IPS DF 4.7 (cell line): ENCODE measurements around the gene TAOK2.

ENCODE experiments used
- DNase-seq: peaks from one replicate; pipeline ENCODE4 v3.0.0-alpha.2; 2013; ENCODE audit warnings: low spot score; ENCODE audit errors: extremely low read depth

Gene TAOK2

DNA sequence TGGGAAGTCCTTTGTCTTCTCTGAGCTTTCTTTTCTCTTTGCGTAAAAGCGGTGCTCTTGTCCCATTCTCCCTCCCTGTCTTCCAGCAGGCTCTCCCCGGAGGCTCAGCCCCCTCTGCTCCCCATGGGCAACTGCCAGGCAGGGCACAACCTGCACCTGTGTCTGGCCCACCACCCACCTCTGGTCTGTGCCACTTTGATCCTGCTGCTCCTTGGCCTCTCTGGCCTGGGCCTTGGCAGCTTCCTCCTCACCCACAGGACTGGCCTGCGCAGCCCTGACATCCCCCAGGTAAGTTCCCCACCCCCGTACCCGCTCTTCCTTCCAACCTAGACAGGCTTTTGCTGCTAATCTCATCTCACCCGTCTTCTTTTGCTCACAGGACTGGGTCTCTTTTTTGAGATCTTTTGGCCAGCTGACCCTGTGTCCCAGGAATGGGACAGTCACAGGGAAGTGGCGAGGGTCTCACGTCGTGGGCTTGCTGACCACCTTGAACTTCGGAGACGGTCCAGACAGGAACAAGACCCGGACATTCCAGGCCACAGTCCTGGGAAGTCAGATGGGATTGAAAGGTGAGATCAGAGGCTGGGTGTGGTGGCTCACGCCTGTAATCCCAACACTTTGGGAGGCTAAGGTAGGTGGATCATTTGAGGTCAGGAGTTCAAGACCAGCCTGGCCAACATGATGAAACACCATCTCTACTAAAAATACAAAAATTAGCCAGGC lies 10.5 kb upstream of the TAOK2 start:
- DNase-seq, result no peak

DNA sequence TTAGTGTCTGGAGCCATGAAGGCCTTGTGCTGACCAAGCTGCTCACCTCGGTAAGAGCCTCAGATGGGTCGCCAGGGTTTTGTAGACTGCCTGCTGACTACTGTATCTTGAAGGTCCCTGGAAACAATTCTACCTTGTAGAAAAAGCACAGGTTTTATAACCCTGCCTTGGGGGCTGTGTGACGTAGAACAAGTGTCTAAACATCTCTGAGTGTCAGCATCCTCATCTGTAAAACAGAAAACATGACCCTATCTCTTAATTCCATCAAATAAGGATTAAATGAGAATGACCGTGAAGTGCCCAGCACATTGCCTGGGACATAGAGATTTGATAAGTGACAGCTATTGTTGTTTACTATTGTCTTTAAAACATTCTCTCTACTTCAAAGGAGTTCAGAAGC lies 5.5 kb upstream of the TAOK2 start:
- no peak for DNase-seq

DNA sequence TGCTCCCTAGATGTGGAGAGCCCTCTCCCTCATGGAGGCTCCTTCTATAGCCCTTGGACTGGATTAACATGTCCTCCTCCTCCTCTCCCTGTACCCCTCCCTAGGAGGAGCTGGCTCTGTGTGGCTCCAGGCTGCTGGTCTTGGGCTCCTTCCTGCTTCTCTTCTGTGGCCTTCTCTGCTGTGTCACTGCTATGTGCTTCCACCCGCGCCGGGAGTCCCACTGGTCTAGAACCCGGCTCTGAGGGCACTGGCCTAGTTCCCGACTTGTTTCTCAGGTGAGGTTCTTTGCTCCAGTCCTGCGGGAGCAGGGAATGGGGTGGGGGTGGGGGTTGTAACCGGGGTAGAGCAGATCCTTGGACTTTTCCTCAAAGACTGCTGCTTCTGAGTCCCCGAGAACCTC lies 2.4 kb upstream of the TAOK2 start:
- DNase-seq, result no peak

DNA sequence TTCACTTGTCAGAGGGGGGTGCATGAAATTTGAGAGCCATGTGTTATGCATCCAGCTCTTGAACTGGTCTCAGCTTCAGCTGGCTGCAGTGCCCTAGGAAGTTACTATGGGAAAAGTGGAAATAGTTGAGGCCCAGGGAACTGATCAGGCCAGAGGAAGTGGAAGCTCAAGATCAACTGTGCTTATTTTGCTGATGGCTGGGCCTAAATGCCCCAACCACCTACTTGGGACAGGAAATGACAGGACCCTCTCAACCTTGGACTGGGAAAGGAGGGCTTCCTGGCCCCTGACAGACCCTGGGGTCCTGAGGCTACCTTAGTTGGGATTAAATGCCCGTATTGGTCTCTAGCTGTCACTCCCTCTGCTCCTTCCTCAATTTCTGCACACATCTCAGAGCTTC lies 1.2 kb upstream of the TAOK2 start:
- no peak for DNase-seq

DNA sequence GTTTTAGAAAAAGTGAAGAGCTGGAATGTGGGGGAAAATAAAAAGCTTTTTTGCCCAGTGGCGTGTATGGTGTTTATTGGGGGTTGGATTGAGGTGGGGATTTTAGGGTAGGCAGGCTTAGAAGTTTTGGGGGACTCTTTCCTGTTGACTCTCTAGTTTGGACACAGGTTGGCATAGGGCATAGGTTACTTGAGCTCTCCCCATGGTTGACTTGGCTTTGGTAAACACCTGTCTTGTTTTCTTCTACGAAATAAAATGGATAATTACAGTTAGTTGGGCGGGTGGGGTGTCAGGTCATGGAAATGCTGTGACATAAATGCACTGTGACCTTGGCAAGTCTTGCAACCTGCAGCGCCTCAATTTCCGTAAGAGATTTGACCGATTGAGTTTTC lies 680 bp upstream of the TAOK2 start:
- DNase-seq, result no peak

DNA sequence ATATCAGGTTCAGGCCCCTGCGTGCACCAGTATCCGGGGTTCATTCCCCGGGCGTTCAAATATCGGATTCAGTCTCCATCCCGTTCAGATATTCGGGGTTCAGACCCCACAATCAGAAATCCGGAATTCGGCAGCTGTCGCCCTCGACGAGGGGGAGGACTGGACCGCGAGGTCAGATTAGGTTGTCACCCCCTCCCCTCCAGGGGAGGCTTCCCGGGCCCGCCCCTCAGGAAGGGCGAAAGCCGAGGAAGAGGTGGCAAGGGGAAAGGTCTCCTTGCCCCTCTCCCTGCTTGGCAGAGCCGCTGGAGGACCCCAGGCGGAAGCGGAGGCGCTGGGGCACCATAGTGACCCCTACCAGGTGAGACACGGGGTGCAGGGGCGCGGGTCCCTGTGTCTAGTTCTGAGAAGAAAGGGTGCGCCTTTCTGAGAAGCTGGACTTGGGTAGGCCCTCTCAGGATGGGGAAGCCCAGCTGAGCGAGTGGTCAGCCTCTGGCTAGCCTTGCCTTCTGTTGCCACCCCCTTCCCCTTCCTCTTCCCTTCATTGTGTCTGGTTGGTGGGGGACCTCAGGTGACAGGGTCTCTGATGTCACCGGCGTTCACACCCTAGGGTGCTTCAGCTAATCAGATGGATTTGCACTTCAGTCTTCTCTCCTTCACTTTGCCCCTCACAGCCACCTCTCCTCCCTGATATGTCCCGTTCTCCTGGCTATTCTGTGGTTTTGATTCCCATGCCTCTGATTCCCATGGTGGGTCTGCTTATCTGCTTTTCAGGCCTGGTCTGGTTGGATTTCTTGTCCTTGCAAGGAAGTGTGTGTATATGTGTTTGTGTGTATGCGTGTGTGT lies 844 bp downstream of the TAOK2 start:
- no peak for DNase-seq

DNA sequence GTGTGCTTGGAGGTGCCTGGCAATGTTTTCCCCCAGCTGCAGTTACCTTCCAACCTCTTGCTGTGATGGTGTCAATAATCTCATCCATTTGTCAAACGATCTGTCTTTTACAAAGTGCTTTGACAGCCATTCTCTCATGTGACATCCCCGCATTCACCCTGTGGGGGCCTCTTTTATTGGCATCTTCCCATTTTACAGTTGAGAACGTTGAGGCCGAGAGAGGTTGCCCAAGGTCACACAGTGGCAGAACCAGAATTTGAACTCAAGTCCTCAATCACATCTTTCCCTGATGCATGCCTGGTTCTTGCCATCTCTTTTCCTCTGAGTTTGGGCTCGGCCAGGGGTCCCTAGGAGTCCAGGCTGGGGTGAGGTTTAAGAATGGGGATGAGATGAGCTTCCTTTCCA lies 1.5 kb downstream of the TAOK2 start:
- no peak for DNase-seq

DNA sequence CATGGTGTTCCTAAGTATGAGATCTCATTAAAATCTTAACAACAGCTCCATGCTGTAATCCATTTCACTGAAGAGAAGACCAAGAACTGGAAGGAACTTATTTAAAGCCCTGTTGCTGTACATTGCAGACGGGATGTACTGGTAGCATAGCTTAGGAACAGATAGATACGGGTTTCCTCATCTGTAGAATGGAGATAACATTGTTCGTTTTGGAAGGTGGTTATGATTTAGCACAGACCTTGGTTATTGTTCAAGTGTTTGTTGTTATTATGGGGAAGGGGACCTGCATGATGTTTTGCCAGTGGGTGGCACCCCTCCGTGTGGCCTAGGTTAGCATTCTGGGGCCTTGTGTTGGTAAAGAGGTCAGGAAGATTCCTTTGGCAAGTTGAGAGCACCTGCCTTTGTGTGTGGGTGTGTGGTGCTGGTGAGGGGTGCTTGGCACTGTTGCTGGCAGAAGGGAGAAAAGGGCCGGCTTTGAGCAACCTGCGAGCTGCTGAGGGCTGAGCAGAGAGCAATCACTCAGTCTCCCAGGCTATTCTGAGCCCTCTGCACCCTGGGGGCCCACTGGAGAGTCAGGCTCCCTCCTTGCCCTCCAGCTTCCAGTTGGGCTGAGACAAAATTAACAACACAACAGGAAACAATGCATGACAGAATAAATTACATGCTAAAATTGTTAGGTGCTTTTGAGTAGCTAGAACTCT lies 2.3 kb downstream of the TAOK2 start:
- no peak for DNase-seq

DNA sequence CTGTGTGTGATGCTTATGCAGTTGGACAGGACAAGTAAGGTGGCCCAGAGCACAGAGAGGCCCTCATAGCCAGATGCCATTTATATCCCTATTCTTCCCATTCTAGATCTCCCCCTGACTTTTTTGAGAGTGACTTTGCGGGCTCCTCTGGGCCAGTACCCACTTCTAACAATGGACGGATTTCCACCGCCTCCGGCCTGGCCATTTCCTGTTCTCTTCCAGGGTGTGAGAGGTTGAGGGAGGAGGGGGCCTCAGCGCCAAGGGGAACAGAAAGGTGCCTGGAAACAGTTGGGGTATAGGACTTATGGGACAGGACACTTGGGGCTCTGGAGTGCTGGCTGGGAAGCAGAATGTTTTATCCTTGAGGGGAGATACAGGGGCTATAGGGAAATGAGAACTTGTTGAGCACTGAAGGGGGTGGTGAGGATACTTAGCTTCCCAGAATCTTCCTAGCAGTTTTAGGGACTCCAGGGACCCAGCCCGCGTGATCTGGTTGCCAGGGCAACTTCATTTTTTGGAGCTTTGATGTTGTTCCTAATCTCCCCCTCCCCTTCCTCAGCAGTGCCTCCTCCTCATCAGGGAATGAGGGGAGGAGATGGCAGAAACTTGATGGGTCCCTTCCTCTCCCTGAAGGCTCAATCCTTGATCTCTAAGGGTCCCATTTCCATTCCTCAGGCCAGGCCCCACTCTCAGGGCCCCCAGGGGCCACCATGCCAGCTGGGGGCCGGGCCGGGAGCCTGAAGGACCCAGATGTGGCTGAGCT lies 3.6 kb downstream of the TAOK2 start:
- no peak for DNase-seq

DNA sequence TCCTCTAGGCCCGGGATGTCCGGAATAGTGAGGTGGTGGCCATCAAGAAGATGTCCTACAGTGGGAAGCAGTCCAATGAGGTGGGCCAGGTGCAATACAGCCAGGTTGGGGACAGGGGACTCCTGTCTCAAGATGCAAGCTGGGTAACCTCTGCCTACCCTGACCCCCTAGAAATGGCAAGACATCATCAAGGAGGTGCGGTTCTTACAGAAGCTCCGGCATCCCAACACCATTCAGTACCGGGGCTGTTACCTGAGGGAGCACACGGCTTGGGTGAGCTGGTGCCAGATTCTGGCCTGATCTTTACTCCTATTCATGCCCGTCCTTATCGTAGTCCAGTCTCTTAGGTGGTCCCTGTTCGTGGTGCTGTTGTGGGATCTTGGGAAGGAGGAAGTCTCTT lies 4.4 kb downstream of the TAOK2 start:
- no peak for DNase-seq

DNA sequence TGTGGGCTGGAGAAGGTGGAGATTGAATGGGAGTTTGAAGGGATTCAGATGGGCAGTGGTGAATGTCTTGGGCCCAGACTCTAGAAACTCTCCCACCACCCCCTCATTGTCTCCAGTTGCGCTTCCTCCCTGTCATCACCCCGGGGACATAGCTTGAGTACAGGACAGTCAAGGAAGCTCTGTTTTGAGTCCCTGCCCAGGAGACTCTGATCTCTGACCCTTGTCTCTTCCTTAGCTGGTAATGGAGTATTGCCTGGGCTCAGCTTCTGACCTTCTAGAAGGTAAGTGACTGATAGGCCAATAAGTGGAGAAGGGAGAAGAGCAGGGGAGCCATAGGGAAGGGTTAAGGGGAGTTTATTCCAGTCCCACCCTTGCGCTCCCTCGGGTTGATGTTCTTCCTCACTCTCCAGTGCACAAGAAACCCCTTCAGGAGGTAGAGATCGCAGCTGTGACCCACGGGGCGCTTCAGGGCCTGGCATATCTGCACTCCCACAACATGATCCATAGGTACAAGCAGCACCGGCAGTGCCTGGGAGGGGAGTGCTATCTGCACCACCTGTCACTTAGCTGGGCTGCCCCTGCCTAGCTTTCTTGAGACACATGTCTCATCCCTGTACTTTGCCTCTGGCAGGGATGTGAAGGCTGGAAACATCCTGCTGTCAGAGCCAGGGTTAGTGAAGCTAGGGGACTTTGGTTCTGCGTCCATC lies 5.0 kb downstream of the TAOK2 start:
- no peak for DNase-seq

DNA sequence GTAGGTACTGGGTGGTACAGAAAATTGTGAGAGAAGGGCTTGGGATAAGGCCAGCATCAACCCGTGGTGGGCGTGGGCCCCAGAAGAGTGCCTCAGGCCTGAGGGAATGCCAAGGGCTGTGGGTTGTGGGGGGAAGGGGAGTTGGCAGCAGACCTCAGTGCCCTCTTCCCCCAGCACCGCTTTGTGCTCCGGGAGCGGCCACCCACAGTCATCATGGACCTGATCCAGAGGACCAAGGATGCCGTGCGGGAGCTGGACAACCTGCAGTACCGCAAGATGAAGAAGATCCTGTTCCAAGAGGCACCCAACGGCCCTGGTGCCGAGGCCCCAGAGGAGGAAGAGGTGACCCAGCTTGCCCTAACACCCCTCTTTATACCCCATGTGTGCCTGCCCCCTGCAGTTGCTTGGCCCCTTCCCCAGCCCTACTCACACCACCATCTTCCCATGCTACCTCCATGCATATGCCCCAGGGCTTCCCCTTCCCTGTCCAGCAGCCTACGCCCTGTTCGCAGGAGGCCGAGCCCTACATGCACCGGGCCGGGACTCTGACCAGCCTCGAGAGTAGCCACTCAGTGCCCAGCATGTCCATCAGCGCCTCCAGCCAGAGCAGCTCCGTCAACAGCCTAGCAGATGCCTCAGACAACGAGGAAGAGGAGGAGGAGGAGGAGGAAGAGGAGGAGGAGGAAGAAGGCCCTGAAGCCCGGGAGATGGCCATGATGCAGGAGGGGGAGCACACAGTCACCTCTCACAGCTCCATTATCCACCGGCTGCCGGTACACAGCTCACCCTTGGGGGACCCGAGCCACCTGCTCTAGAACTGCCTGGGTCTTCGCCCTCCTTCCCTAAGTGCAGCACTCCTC lies 9.1 kb downstream of the TAOK2 start:
- no peak for DNase-seq

DNA sequence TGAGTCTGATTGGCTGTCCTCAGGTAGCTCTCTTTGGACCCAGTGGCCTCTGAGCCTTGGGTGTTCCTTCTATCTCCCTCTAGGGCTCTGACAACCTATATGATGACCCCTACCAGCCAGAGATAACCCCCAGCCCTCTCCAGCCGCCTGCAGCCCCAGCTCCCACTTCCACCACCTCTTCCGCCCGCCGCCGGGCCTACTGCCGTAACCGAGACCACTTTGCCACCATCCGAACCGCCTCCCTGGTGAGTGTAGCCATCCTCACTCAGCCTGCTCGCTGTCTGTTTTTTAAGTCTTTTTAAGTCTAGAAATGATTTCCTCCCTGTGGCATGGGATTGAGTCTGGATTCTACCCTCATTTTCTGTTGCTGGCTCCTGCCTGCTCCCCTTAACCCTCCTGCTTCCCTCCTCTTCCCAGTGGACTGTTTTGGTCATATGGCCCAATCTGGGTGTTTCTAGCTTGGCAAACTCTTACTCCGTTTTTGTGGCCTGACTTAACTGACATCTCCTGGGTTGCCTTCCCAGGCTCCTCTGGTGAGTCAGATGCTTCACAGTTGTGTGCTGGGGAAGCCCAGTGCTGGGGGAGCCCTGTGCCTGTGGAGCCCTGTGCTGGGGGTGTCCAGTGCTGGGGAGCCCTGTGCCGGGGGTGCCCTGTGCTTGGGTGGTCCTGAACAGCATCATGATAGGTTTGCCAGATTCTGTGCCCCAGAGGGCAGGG lies 9.9 kb downstream of the TAOK2 start:
- DNase-seq, result no peak

DNA sequence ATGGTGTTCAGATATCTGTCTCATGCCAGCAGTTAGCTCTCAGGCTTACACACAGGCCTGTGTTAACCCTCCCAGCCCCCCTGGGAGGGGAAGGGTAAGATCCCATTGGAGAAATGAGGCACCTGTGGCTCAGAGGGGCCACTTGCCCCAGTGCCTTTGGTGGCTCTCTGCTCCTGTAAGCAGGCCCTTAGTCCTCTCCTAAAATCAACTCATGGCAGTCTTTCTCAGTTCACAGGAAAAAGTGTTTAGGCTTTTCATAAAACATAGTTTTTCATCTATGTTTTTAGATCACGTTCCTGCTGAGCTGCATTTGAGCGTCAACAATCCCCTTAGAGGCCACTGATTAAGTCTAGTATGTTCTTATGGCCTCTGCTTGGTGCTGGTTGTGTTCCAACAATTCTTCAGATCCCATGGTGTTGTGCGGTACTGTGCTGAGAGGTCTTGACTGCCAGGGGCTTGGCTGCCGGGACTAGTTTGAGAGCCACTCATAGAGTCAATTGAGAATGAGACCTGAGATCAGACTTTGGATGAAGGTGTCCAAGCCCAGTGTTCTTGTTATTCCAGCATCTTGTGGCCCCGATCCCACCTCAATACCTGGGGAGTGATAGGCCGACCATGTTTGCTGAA lies 10.6 kb downstream of the TAOK2 start:
- DNase-seq, result no peak

DNA sequence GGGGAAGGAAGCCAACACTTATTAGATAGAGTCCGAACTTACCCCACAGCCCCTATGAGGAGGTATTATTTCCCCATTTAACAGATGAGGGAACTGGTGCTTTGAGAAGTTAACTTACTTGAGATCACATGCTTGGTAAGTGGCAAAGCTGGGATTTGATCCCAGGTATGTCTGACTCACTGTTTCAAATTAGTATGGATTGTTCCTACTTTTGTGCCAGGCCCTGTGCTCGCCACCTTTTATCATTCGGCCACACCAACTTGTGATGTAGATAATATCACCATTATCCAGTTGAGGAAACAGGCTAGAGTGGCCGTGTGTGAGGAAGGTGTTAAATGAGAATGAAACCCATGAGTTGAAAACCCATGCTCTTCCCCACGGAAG lies 11.1 kb downstream of the TAOK2 start:
- DNase-seq, result no peak

DNA sequence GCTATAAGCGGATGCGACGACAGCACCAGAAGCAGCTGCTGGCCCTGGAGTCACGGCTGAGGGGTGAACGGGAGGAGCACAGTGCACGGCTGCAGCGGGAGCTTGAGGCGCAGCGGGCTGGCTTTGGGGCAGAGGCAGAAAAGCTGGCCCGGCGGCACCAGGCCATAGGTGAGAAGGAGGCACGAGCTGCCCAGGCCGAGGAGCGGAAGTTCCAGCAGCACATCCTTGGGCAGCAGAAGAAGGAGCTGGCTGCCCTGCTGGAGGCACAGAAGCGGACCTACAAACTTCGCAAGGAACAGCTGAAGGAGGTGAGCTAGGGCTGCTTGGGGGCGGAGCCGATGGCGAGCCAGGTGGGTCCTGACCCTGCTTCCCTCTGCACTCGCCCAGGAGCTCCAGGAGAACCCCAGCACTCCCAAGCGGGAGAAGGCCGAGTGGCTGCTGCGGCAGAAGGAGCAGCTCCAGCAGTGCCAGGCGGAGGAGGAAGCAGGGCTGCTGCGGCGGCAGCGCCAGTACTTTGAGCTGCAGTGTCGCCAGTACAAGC lies 11.7 kb downstream of the TAOK2 start:
- DNase-seq, result no peak

DNA sequence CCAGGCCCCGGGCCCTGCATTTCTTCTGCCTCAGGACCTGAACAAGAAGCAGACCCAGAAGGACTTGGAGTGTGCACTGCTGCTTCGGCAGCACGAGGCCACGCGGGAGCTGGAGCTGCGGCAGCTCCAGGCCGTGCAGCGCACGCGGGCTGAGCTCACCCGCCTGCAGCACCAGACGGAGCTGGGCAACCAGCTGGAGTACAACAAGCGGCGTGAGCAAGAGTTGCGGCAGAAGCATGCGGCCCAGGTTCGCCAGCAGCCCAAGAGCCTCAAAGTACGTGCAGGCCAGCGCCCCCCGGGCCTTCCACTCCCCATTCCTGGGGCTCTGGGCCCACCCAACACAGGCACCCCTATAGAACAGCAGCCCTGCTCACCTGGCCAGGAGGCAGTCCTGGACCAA lies 12.6 kb downstream of the TAOK2 start:
- no peak for DNase-seq

DNA sequence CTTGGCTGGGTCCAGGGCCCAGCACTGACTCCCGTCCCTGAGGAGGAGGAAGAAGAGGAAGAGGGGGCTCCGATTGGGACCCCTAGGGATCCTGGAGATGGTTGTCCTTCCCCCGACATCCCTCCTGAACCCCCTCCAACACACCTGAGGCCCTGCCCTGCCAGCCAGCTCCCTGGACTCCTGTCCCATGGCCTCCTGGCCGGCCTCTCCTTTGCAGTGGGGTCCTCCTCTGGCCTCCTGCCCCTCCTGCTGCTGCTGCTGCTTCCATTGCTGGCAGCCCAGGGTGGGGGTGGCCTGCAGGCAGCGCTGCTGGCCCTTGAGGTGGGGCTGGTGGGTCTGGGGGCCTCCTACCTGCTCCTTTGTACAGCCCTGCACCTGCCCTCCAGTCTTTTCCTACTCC lies 13.3 kb downstream of the TAOK2 start:
- no peak for DNase-seq
